Mesenchymal stem cell (in vitro differentiated cells and primary cell): ENCODE results near the gene SNRPA.

Experiments
- DNase-seq: peaks from one replicate; pipeline ENCODE4 v3.0.0-alpha.2; 2013
- H2AFZ ChIP-seq: one replicate; pipeline ENCODE4 v1.6.1; 2013; ENCODE audit warnings: low read depth, mild to moderate bottlenecking, control low read depth, inconsistent platforms, low read length, moderate library complexity
- H2AK5ac ChIP-seq: 2 replicates; pipeline ENCODE4 v1.6.1; 2013; ENCODE audit warnings: low read length, moderate library complexity, mild to moderate bottlenecking, inconsistent platforms; ENCODE audit not compliant: severe bottlenecking
- H2BK120ac ChIP-seq: one replicate; pipeline ENCODE4 v1.6.1; 2013; ENCODE audit warnings: low read depth, mild to moderate bottlenecking, inconsistent platforms, low read length, moderate library complexity
- H2BK12ac ChIP-seq, 2 experiments: one replicate each; pipeline ENCODE4 v1.6.1; 2013; ENCODE audit warnings: inconsistent platforms in 2 of 2, low read length in 2 of 2, mild to moderate bottlenecking in 2 of 2, moderate library complexity in 2 of 2, control low read depth in 1 of 2
- H2BK15ac ChIP-seq: one replicate; pipeline ENCODE4 v1.6.1; 2013; ENCODE audit warnings: mild to moderate bottlenecking, low read depth, inconsistent platforms; ENCODE audit not compliant: poor library complexity, severe bottlenecking
- H2BK5ac ChIP-seq: 2 replicates; pipeline ENCODE4 v1.6.1; 2013; ENCODE audit warnings: low read depth, mild to moderate bottlenecking, low read length, control low read depth, inconsistent platforms; ENCODE audit not compliant: poor library complexity, severe bottlenecking
- H3K14ac ChIP-seq, 2 experiments: one replicate each; pipeline ENCODE4 v1.6.1; 2013; ENCODE audit warnings: inconsistent platforms in 2 of 2, low read length in 2 of 2, control low read depth in 1 of 2, mild to moderate bottlenecking in 1 of 2, moderate library complexity in 1 of 2
- H3K18ac ChIP-seq, 2 experiments: one replicate each; pipeline ENCODE4 v1.6.1; 2013; ENCODE audit warnings: inconsistent platforms in 2 of 2, low read length in 2 of 2, control low read depth in 1 of 2, low read depth in 1 of 2, mild to moderate bottlenecking in 1 of 2
- H3K23ac ChIP-seq, 2 experiments: one replicate each; pipeline ENCODE4 v1.6.1; 2013; ENCODE audit warnings: inconsistent platforms in 2 of 2, low read length in 2 of 2, mild to moderate bottlenecking in 2 of 2, moderate library complexity in 2 of 2, control low read depth in 1 of 2
- H3K27ac ChIP-seq: 2 replicates; pipeline ENCODE4 v1.5.1; 2013; ENCODE audit warnings: mild to moderate bottlenecking, moderate library complexity, low read length, control low read depth, inconsistent platforms; ENCODE audit not compliant: poor library complexity, severe bottlenecking
- H3K27me3 ChIP-seq, 2 experiments: 2 replicates each; pipeline versions ENCODE4 v1.6.1 to v1.7.0; 2013; ENCODE audit warnings: low read length in 2 of 2, mild to moderate bottlenecking in 2 of 2, moderate library complexity in 2 of 2, control low read depth in 1 of 2, inconsistent platforms in 1 of 2; ENCODE audit not compliant: control insufficient read depth in 1 of 2, insufficient read depth in 1 of 2
- H3K36me3 ChIP-seq, 2 experiments: 2 replicates each; pipeline versions ENCODE4 v1.6.1 to v1.7.0; 2013; ENCODE audit warnings: low read length in 2 of 2, control low read depth in 1 of 2, inconsistent platforms in 1 of 2, low read depth in 1 of 2, mild to moderate bottlenecking in 1 of 2; ENCODE audit not compliant: insufficient read depth in 2 of 2, control insufficient read depth in 1 of 2
- H3K4ac ChIP-seq, 2 experiments: one replicate each; pipeline ENCODE4 v1.6.1; 2013; ENCODE audit warnings: inconsistent platforms in 2 of 2, low read length in 2 of 2, mild to moderate bottlenecking in 2 of 2, moderate library complexity in 2 of 2, control low read depth in 1 of 2, low read depth in 1 of 2
- H3K4me1 ChIP-seq: 2 replicates; pipeline ENCODE4 v1.6.1; 2013; ENCODE audit warnings: low read depth, low read length, control low read depth; ENCODE audit not compliant: control insufficient read depth, insufficient read depth
- H3K4me2 ChIP-seq: 2 replicates; pipeline ENCODE4 v1.6.1; 2013; ENCODE audit warnings: low read length, mild to moderate bottlenecking, inconsistent platforms; ENCODE audit not compliant: poor library complexity, severe bottlenecking
- H3K4me3 ChIP-seq, 2 experiments: 2 replicates each; pipeline versions ENCODE4 v1.5.1 to v1.7.0; 2013; ENCODE audit warnings: low read length in 2 of 2, mild to moderate bottlenecking in 2 of 2, control low read depth in 1 of 2, low read depth in 1 of 2; ENCODE audit not compliant: insufficient read depth in 1 of 2
- H3K79me1 ChIP-seq: replicated peaks from 2 replicates; pipeline ENCODE4 v1.6.1; 2013; ENCODE audit warnings: mild to moderate bottlenecking, control low read depth, low read length, inconsistent platforms; ENCODE audit not compliant: poor library complexity, severe bottlenecking
- H3K9ac ChIP-seq: 2 replicates; pipeline ENCODE4 v1.7.0; 2013; ENCODE audit warnings: mild to moderate bottlenecking, low read length, moderate library complexity
- H3K9me3 ChIP-seq: 2 replicates; pipeline ENCODE4 v1.7.0; 2013; ENCODE audit warnings: mild to moderate bottlenecking, low read length; ENCODE audit not compliant: control insufficient read depth
- H4K8ac ChIP-seq: one replicate; pipeline ENCODE4 v1.6.1; 2013; ENCODE audit warnings: inconsistent platforms, mild to moderate bottlenecking, low read length, moderate library complexity
- H4K91ac ChIP-seq: one replicate; pipeline ENCODE4 v1.6.1; 2013; ENCODE audit warnings: mild to moderate bottlenecking, low read length, inconsistent platforms
- WGBS: methylation state at CpG from one replicate; pipeline ENCODE4 v1.1.7; 2013; ENCODE audit warnings: mixed read lengths; 5-methylcytosine and 5-hydroxymethylcytosine counted together

SNRPA gene

DNA sequence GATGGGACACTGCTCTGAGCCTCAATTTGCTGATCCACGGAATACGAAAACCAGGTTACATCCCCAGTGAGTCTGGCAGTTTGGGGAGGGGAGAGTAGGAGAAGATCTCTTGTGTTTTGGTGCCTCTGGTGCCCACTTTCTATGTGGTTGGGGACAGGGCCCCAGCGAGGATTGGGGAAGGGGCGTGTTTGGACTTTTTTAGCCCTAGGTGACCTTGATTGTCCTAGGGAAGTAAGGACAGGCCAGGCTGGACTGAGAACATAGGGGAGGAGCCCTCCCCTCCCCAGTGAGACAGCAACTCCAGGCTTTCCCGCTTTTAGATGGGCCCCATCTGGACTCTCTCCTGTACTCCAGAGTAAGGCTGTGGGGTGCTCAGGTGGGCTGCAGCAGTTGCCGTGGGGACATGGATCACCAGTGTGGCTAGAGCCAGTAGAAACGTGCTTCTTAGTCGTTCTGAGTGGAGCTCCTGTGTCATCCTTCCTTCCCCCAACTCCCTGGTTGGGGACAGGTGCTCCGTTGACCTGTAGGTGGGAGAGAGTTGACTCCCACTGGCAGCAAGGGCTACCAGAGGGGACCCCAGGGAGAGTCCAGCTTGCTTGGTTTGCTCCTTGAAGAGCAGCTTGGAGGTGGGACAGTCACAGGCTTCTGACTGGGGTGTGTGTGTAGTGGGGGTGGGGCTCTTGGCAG lies 52.3 kb downstream of the SNRPA start:
- peak overlapping the region in 1 of 2 experiments; percentile 83 for H3K4me3 ChIP-seq
- H3K23ac ChIP-seq = no peak overlapping the region
- no peak overlapping the region for H2AFZ ChIP-seq
- H3K9me3 ChIP-seq = no peaks in the 10 kb centered on the region
- H4K91ac ChIP-seq = no peak overlapping the region
- H3K36me3 ChIP-seq = peaks cover 66 to 72% of the 10 kb centered on the region in 2 experiments
- H4K8ac ChIP-seq = no peak overlapping the region
- H2BK120ac ChIP-seq = no peak overlapping the region
- H3K4ac ChIP-seq = no peak overlapping the region
- peaks cover 5% of the 10 kb centered on the region for H3K79me1 ChIP-seq
- peaks cover 56% of the 10 kb centered on the region for H3K4me1 ChIP-seq
- no peak overlapping the region for H2BK12ac ChIP-seq
- H3K27me3 ChIP-seq = no peaks in the 10 kb centered on the region
- H3K4me2 ChIP-seq = no peak overlapping the region
- H3K27ac ChIP-seq = no peak overlapping the region
- H3K14ac ChIP-seq = peak overlapping the region in 1 of 2 experiments; percentile 14
- no peak overlapping the region for H2BK5ac ChIP-seq
- no peak overlapping the region for H2AK5ac ChIP-seq
- H3K9ac ChIP-seq = peak overlapping the region; percentile 56
- H3K18ac ChIP-seq = no peak overlapping the region
- H2BK15ac ChIP-seq = no peak overlapping the region
- 85% methylated on average over 9 of the region's 9 CpGs for WGBS
- DNase-seq = no peak

DNA sequence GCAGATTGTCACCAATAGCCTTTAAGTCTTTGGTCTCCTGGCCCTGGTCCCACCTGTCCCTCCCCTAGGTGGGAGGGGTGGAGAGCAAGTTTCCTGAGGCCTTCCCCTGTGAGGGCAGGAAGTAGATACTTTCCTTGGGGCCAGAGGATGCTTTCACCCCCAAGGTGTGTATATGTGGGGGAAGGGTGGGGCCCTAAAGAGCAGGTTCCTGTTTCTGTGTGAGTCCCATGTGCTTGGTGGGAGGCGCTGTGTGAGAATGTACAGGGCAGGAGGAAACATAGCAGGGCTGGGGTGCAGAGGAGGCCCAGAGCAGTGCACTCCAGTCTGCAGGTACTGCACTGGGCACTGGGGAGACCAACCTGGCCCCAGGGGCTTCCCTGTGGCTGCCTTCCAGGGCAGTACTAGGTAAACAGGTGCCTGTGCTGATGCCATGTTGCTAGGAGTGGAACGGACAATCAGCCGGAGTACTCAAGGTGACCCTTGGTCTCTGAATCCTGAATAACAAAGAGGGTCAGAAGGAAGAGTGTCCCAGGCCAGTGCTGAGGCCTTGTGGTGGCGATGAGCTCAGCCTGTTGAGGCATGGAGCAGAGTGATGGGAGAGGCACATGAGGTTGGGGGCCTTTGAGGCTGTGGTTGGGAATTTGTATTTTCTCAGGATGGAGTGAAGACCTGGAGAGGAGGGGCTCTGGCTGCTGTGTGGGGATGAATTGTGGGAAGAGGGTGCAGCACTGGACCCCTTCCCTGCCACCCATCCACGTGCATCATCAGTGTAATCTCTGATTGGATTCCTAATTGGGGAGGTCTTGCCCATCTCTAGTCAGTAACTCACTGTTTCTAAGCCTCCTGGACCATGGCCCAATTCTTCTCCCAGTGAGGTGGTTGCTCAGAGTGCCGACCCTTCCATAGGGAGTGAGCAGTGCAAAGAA lies 53.1 kb downstream of the SNRPA start:
- DNase-seq = no peak
- H3K14ac ChIP-seq = peak overlapping the region in 1 of 2 experiments; percentile 20
- H3K36me3 ChIP-seq = peaks cover 74 to 80% of the 10 kb centered on the region in 2 experiments
- H3K27me3 ChIP-seq = no peaks in the 10 kb centered on the region
- H3K4me2 ChIP-seq = no peak overlapping the region
- H3K4me1 ChIP-seq = peaks cover 59% of the 10 kb centered on the region
- 93% methylated on average over 6 of the region's 6 CpGs for WGBS
- H4K91ac ChIP-seq = no peak overlapping the region
- peak overlapping the region; percentile 26 for H2AK5ac ChIP-seq
- no peak overlapping the region for H3K4ac ChIP-seq
- H2BK12ac ChIP-seq = no peak overlapping the region
- H3K23ac ChIP-seq = peak overlapping the region in 1 of 2 experiments; percentile 84
- H2BK120ac ChIP-seq = no peak overlapping the region
- no peak overlapping the region for H2AFZ ChIP-seq
- H3K27ac ChIP-seq = no peak overlapping the region
- H3K4me3 ChIP-seq = no peak overlapping the region
- no peak overlapping the region for H2BK5ac ChIP-seq
- H4K8ac ChIP-seq = no peak overlapping the region
- H3K9me3 ChIP-seq = no peaks in the 10 kb centered on the region
- peaks cover 8% of the 10 kb centered on the region for H3K79me1 ChIP-seq
- peak overlapping the region in 1 of 2 experiments; percentile 6 for H3K18ac ChIP-seq
- no peak overlapping the region for H2BK15ac ChIP-seq
- H3K9ac ChIP-seq = peak overlapping the region; percentile 12

DNA sequence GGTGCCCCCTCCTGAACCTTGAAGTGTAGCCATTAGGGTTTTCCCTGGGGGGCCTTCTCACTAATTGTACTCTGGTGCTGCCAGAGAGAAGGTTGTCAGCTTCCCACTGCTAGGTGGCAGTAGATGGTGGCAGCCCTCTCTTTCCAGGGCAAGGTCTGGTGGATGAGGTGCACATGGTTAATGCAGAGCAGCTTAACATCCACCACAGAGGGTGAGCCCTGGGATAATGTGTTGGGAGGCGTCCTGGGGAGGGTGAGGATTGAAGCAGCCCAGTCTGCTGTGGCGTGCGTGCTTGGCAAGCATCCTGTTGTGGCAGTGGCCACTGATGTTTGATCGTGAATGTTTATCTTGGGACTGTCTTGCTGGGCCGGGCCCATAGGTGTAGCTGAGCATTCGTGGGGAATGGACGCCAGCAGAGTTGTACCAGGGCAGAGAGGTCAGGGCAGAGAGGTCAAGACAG lies 53.8 kb downstream of the SNRPA start:
- H3K18ac ChIP-seq = no peak overlapping the region
- H3K4me1 ChIP-seq = peaks cover 59% of the 10 kb centered on the region
- H2BK15ac ChIP-seq = no peak overlapping the region
- H2BK12ac ChIP-seq = no peak overlapping the region
- H3K14ac ChIP-seq = no peak overlapping the region
- no peak overlapping the region for H4K8ac ChIP-seq
- H3K27me3 ChIP-seq = no peaks in the 10 kb centered on the region
- H3K4me2 ChIP-seq = no peak overlapping the region
- H3K4ac ChIP-seq = no peak overlapping the region
- no peak overlapping the region for H2BK120ac ChIP-seq
- peaks cover 81 to 87% of the 10 kb centered on the region in 2 experiments for H3K36me3 ChIP-seq
- DNase-seq = no peak
- H2AK5ac ChIP-seq = no peak overlapping the region
- no peak overlapping the region for H2AFZ ChIP-seq
- H3K79me1 ChIP-seq = peaks cover 14% of the 10 kb centered on the region
- no peak overlapping the region for H3K4me3 ChIP-seq
- WGBS = 92% methylated on average over 7 of the region's 7 CpGs
- H3K9me3 ChIP-seq = no peaks in the 10 kb centered on the region
- H3K23ac ChIP-seq = no peak overlapping the region
- H4K91ac ChIP-seq = no peak overlapping the region
- H3K27ac ChIP-seq = no peak overlapping the region
- H2BK5ac ChIP-seq = no peak overlapping the region
- no peak overlapping the region for H3K9ac ChIP-seq

DNA sequence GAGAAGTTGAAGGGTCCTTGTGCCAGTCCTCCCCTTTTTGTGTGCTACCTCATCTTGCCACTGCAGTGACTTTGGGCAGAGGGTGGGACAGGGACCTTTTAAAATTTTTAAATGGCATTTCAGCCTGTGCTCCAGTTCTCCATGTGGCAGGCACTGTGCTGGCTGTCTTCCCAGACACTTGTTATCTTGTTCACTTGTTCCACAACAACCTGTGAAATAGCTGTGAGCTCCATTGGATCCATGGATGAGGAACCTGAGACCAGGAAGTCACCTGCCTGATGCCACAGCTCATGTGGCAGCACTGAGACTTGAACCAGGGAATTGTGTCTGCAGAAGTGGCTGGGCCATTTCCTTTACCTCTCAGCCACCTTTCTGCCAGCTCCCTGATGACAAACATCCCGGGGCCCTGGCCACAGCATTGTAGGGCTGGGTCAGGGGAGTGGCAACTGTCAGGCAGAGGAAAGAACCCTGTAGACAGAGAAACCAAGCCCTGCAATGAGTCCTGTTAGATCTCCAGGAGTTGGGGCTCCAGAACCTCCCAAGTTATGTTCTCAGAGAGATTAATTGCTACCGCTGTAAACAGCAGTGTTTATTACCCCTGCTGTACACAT lies 54.4 kb downstream of the SNRPA start:
- Histone ChIP-seq H2BK120ac (no peak overlapping the region), H2BK15ac (no peak overlapping the region), H4K8ac (no peak overlapping the region), H3K27me3 (no peaks in the 10 kb centered on the region), H4K91ac (no peak overlapping the region), H3K9ac (no peak overlapping the region), H3K14ac (no peak overlapping the region), H2AFZ (no peak overlapping the region), H3K79me1 (peaks cover 19% of the 10 kb centered on the region), H3K9me3 (no peaks in the 10 kb centered on the region), H3K4me2 (no peak overlapping the region), H2AK5ac (no peak overlapping the region), H3K27ac (peak overlapping the region; percentile 10), H3K4ac (no peak overlapping the region), H3K18ac (no peak overlapping the region), H3K4me1 (peaks cover 58% of the 10 kb centered on the region), H3K36me3 (peaks cover 84 to 88% of the 10 kb centered on the region in 2 experiments), H3K4me3 (no peak overlapping the region), H2BK12ac (no peak overlapping the region), H3K23ac (no peak overlapping the region), H2BK5ac (no peak overlapping the region)
- WGBS = 92% methylated on average over 2 of the region's 2 CpGs
- no peak for DNase-seq
